Brain microvascular endothelial cell (primary cell): ENCODE results near the gene CHCHD10.

Experiments
- DNase-seq: peaks from one replicate; pipeline ENCODE4 v3.0.0-alpha.2; 2020
- H3K27ac ChIP-seq: fragments of 250-450 bp; sonication (Bioruptor Pico); 2 replicates; pipeline ENCODE4 v1.5.1; 2020; ENCODE audit warnings: mild to moderate bottlenecking, moderate library complexity
- H3K27me3 ChIP-seq: fragments of 250-450 bp; sonication (Bioruptor Pico); replicated peaks from 2 replicates; pipeline ENCODE4 v1.5.1; 2020; ENCODE audit warnings: mild to moderate bottlenecking
- H3K36me3 ChIP-seq: fragments of 250-450 bp; sonication (Bioruptor Pico); replicated peaks from 2 replicates; pipeline ENCODE4 v1.5.1; 2020; ENCODE audit warnings: mild to moderate bottlenecking
- H3K4me3 ChIP-seq: 2 replicates; pipeline ENCODE4 v1.5.1; 2011; ENCODE audit warnings: low read depth, mild to moderate bottlenecking, control low read depth, low read length, moderate library complexity
- in situ Hi-C: cut with HindIII; loops from 2 replicates; pipeline ENCODE4 v1.10.0; 2017; ENCODE audit warnings: low sequenced_read_pairs, low pct_ligation_motif_present
- TF ChIP-seq, protein P1 (sequence below): IDR thresholded peaks from 2 replicates; pipeline ENCODE4 v1.5.1; 2011; ENCODE audit warnings: low read depth, mild to moderate bottlenecking, moderate library complexity, low read length, control low read depth, inconsistent platforms; ENCODE audit errors: missing control alignments

The CHCHD10 gene

GRCh38 chr22:23752090-23752691 lies 15.6 kb downstream of the CHCHD10 start:
- TF ChIP-seq, protein P1, sequence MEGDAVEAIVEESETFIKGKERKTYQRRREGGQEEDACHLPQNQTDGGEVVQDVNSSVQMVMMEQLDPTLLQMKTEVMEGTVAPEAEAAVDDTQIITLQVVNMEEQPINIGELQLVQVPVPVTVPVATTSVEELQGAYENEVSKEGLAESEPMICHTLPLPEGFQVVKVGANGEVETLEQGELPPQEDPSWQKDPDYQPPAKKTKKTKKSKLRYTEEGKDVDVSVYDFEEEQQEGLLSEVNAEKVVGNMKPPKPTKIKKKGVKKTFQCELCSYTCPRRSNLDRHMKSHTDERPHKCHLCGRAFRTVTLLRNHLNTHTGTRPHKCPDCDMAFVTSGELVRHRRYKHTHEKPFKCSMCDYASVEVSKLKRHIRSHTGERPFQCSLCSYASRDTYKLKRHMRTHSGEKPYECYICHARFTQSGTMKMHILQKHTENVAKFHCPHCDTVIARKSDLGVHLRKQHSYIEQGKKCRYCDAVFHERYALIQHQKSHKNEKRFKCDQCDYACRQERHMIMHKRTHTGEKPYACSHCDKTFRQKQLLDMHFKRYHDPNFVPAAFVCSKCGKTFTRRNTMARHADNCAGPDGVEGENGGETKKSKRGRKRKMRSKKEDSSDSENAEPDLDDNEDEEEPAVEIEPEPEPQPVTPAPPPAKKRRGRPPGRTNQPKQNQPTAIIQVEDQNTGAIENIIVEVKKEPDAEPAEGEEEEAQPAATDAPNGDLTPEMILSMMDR, result no peak
- no peak overlapping the region for H3K4me3 ChIP-seq
- no peaks in the 10 kb centered on the region for H3K36me3 ChIP-seq
- no peaks in the 10 kb centered on the region for H3K27me3 ChIP-seq
- no peak overlapping the region for H3K27ac ChIP-seq
- DNase-seq, result no peak
- in situ Hi-C loops, result no loop called here

DNA sequence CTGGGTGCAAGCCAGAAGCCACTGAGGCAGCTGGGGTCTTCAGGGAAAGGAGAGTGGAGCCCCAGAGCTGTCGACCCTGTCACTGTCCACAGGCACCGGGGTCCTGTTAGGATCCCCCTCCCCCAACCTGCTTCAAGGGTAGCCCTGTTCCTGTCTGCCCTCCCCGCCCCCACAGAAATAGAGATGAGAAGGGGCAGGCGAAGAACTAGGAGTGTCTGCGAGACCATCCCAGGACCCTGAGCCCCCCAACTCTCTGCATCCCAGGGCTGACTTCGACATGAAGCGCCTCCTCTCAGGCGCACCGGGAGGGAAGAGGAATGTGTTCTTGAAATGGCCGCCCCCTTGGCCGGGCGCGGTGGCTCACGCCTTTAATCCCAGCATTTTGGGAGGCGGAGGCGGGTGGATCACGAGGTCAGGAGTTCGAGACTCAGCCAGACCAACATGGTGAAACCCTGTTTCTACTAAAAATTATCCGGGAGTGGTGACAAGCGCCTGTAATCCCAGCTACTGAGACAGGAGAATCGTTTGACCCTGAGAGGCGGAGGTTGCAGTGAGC lies 16.3 kb downstream of the CHCHD10 start:
- peak overlapping the region; percentile 89 for H3K4me3 ChIP-seq
- TF ChIP-seq, protein P1, result no peak
- in situ Hi-C loops, result no loop called here
- DNase-seq, result no peak
- no peaks in the 10 kb centered on the region for H3K36me3 ChIP-seq
- H3K27ac ChIP-seq, result peak overlapping the region; percentile 65
- no peaks in the 10 kb centered on the region for H3K27me3 ChIP-seq

DNA sequence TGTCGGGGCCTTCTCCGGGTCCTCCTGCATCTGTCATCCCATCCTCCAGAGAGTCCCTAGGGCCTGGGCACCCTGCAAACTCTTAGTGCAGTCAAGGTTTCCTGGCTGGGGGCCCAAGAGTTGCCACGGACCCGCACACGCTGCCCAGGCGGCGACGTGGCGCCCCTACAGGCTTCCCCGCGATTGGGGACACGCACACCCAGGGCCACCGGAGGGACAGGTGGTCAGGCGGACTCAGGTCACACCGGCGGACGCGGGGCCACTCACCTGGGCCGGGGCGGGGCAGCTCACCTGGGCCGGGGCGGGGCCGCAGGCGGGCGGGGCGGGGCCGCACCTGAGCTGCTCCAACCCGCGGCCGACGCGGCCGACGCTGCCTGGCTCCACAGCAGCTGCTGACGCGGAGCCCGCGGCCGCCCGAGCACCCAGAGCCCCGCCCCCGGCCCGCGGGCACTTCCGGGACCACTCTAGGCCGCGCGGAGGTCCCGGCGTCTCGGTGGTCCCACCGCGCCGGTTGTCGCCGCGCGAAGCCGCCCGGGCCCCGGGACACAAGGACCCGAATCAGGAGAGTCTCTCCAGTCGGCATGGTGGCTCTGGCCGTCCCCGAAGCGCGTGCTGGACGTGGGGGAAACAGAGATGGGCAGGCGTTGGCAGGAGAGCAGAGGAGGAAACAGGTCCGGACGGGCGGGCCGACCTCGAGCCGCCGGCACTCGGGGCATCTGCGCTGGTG lies 16.9 kb downstream of the CHCHD10 start, which contains the start of gene ZNF70:
ZNF70 (minus strand) TSS at position 399 of the 727 bp plus-strand sequence. CDS start 5,972 bp downstream, outside the sequence.
- H3K27ac ChIP-seq, result peak within 1 kb of the TSS; percentile 65
- H3K36me3 ChIP-seq, result no peaks in the 10 kb centered on the region
- in situ Hi-C loops, result no loop called here
- TF ChIP-seq, protein P1, result peak; percentile 47
- H3K4me3 ChIP-seq, result peak within 1 kb of the TSS; percentile 89
- no peaks in the 10 kb centered on the region for H3K27me3 ChIP-seq
- peak; percentile 42 for DNase-seq

DNA sequence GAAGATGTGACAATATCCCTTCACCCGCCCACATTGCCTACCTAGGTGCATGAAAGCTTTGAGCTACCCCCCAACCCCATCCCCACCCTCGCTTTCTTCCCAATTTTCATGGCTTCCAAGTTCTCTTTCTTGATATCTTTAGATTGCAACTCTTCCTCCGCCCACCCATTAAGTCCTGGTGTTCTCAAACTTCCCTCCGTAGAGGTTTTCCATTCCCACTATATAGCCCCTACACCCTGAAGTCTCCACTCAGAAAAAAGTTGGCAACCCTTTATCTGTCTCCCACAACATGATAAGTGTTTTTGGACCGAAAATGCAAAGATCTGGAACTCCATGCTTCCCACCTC lies 17.4 kb downstream of the CHCHD10 start:
- TF ChIP-seq, protein P1, result no peak
- in situ Hi-C loops, result no loop called here
- Histone ChIP-seq H3K27ac (no peak overlapping the region), H3K4me3 (peak overlapping the region; percentile 89), H3K36me3 (peaks cover 2% of the 10 kb centered on the region), H3K27me3 (no peaks in the 10 kb centered on the region)
- DNase-seq, result no peak

- no peaks in the 10 kb centered on the region for H3K27me3 ChIP-seq
- peaks cover 7% of the 10 kb centered on the region for H3K36me3 ChIP-seq
- in situ Hi-C loops, result no loop called here
- DNase-seq, result no peak
- H3K4me3 ChIP-seq, result peak overlapping the region; percentile 89
- TF ChIP-seq, protein P1, result no peak
- H3K27ac ChIP-seq, result no peak overlapping the region
These were observed 17.9 kb downstream of the CHCHD10 start for GRCh38 chr22:23749841-23750301.
